ENCODE results near the gene EEA1.
A peak's percentile ranks its signal among the peaks of the same experiment; 100 is the strongest.

The EEA1 gene

GRCh38 chr12:92912672-92913071, 16.4 kb downstream of the EEA1 start:
- DNase-seq (ENCODE audit: low read depth in 2 of 2) = no peak
- no peak for TF ChIP-seq CTCF (IDR thresholded peaks at IDR 0.05; ENCODE audit: low read depth, low read length)
- H3K4me3 ChIP-seq (replicated peaks in 1 of 2; ENCODE audit: low read depth in 2 of 2, low read length in 2 of 2) = no peak overlapping the region

GRCh38 chr12:92912052-92912451, 17.0 kb downstream of the EEA1 start:
- no peak for TF ChIP-seq CTCF (IDR thresholded peaks at IDR 0.05; ENCODE audit: low read depth, low read length)
- DNase-seq (ENCODE audit: low read depth in 2 of 2) = peak in 1 of 2 donors; percentile 73
- no peak overlapping the region for H3K4me3 ChIP-seq (replicated peaks in 1 of 2; ENCODE audit: low read depth in 2 of 2, low read length in 2 of 2)

GRCh38 chr12:92911339-92911738, 17.8 kb downstream of the EEA1 start:
- TF ChIP-seq CTCF (IDR thresholded peaks at IDR 0.05; ENCODE audit: low read depth, low read length) = no peak
- no peak overlapping the region for H3K4me3 ChIP-seq (replicated peaks in 1 of 2; ENCODE audit: low read depth in 2 of 2, low read length in 2 of 2)
- no peak for DNase-seq (ENCODE audit: low read depth in 2 of 2)

GRCh38 chr12:92908108-92908507, 21.0 kb downstream of the EEA1 start:
- no peak overlapping the region for H3K4me3 ChIP-seq (replicated peaks in 1 of 2; ENCODE audit: low read depth in 2 of 2, low read length in 2 of 2)
- TF ChIP-seq CTCF (IDR thresholded peaks at IDR 0.05; ENCODE audit: low read depth, low read length) = no peak
- no peak for DNase-seq (ENCODE audit: low read depth in 2 of 2)

GRCh38 chr12:92905811-92906554, 23.1 kb downstream of the EEA1 start:
- no peak for DNase-seq (ENCODE audit: low read depth in 2 of 2)
- TF ChIP-seq CTCF (IDR thresholded peaks at IDR 0.05; ENCODE audit: low read depth, low read length) = no peak
- no peak overlapping the region for H3K4me3 ChIP-seq (replicated peaks in 1 of 2; ENCODE audit: low read depth in 2 of 2, low read length in 2 of 2)

- no peak for DNase-seq (ENCODE audit: low read depth in 2 of 2)
- TF ChIP-seq CTCF (IDR thresholded peaks at IDR 0.05; ENCODE audit: low read depth, low read length) = no peak
- no peak overlapping the region for H3K4me3 ChIP-seq (replicated peaks in 1 of 2; ENCODE audit: low read depth in 2 of 2, low read length in 2 of 2)
Observed at GRCh38 chr12:92905258-92905810, 23.8 kb downstream of the EEA1 start.
